Activated CD4-positive, alpha-beta memory T cell treated with anti-CD3 and anti-CD28 coated beads, Interleukin-2, amount 10 ng/mL, durations not matched to agents 7 days and 5 days (primary cell): ENCODE measurements around the gene LIG3. TPM values are rescaled to one million over a fixed set of nuclear protein-coding genes. Genes with fewer than 3 reads are reported as not detected.

ENCODE experiments used
- total RNA-seq, 2 experiments: library from RNA; stranded (reverse); gene quantifications; one replicate each; pipeline ENCODE4 v1.2.3, GENCODE V29; 2021

LIG3 gene
- total RNA-seq, 2 experiments from 2014 or later: 35.0 to 38.3 TPM

Other genes with a start within 250 kb of the LIG3 start
- 1 to 10 TPM; 1.5 to 1.9 TPM for gene CCT6B, start 19.1 kb upstream of the LIG3 start, total RNA-seq
- 10 to 100 TPM; 25.2 to 25.4 TPM for gene ZNF830, start 19.0 kb upstream of the LIG3 start, total RNA-seq
- gene RFFL, start 83.2 kb downstream of the LIG3 start, total RNA-seq: 10 to 100 TPM; 47.3 to 53.9 TPM
- 10 to 100 TPM; 25.6 to 25.9 TPM for gene RAD51D, start 139.3 kb downstream of the LIG3 start, total RNA-seq
- not detected for gene FNDC8, start 141.1 kb downstream of the LIG3 start, total RNA-seq
- gene NLE1, start 161.8 kb downstream of the LIG3 start, total RNA-seq: 10 to 100 TPM; 13.4 to 14.0 TPM
- under 1 TPM; 0.18 to 0.25 TPM for gene UNC45B, start 167.3 kb downstream of the LIG3 start, total RNA-seq
- gene SLC35G3, start 213.9 kb downstream of the LIG3 start, total RNA-seq: not detected